ENCODE data around the gene SNED1.

Gene SNED1

GRCh38 chr2:241110089-241110606, 111.7 kb downstream of the SNED1 start:
- no peaks in the 10 kb centered on the region for H3K4me1 ChIP-seq (ENCODE audit: control insufficient read depth, insufficient read depth, low read length)
- H3K4me2 ChIP-seq (ENCODE audit: low read length), result no peak overlapping the region
- H3K9me3 ChIP-seq (replicated peaks; ENCODE audit: low read length), result no peaks in the 10 kb centered on the region
- H3K36me3 ChIP-seq (ENCODE audit: insufficient read depth, low read length), result peaks cover 4% of the 10 kb centered on the region
- H3K9ac ChIP-seq (ENCODE audit: low read depth, low read length), result no peak overlapping the region
- H3K27me3 ChIP-seq (ENCODE audit: control insufficient read depth, insufficient read depth, low read length), result no peaks in the 10 kb centered on the region
- no peak overlapping the region for H3K4me3 ChIP-seq (ENCODE audit: low read length)

GRCh38 chr2:241110607-241111439, 112.4 kb downstream of the SNED1 start:
- Histone ChIP-seq H3K9me3 (replicated peaks; ENCODE audit: low read length) (no peaks in the 10 kb centered on the region), H3K4me1 (ENCODE audit: control insufficient read depth, insufficient read depth, low read length) (no peaks in the 10 kb centered on the region), H3K27me3 (ENCODE audit: control insufficient read depth, insufficient read depth, low read length) (no peaks in the 10 kb centered on the region), H3K36me3 (ENCODE audit: insufficient read depth, low read length) (peaks cover 5% of the 10 kb centered on the region), H3K4me2 (ENCODE audit: low read length) (no peak overlapping the region), H3K9ac (ENCODE audit: low read depth, low read length) (no peak overlapping the region), H3K4me3 (ENCODE audit: low read length) (no peak overlapping the region)

- no peaks in the 10 kb centered on the region for H3K4me1 ChIP-seq (ENCODE audit: control insufficient read depth, insufficient read depth, low read length)
- no peaks in the 10 kb centered on the region for H3K27me3 ChIP-seq (ENCODE audit: control insufficient read depth, insufficient read depth, low read length)
- H3K36me3 ChIP-seq (ENCODE audit: insufficient read depth, low read length), result peaks cover 5% of the 10 kb centered on the region
- H3K9me3 ChIP-seq (replicated peaks; ENCODE audit: low read length), result no peaks in the 10 kb centered on the region
- no peak overlapping the region for H3K4me2 ChIP-seq (ENCODE audit: low read length)
- no peak overlapping the region for H3K4me3 ChIP-seq (ENCODE audit: low read length)
- H3K9ac ChIP-seq (ENCODE audit: low read depth, low read length), result no peak overlapping the region
These were observed 113.0 kb downstream of the SNED1 start for GRCh38 chr2:241111440-241111805.

- no peaks in the 10 kb centered on the region for H3K9me3 ChIP-seq (replicated peaks; ENCODE audit: low read length)
- no peaks in the 10 kb centered on the region for H3K27me3 ChIP-seq (ENCODE audit: control insufficient read depth, insufficient read depth, low read length)
- no peak overlapping the region for H3K9ac ChIP-seq (ENCODE audit: low read depth, low read length)
- H3K4me2 ChIP-seq (ENCODE audit: low read length), result no peak overlapping the region
- no peaks in the 10 kb centered on the region for H3K4me1 ChIP-seq (ENCODE audit: control insufficient read depth, insufficient read depth, low read length)
- no peak overlapping the region for H3K4me3 ChIP-seq (ENCODE audit: low read length)
- peaks cover 5% of the 10 kb centered on the region for H3K36me3 ChIP-seq (ENCODE audit: insufficient read depth, low read length)
These were observed 113.6 kb downstream of the SNED1 start for GRCh38 chr2:241112046-241112445.

- no peak overlapping the region for H3K9ac ChIP-seq (ENCODE audit: low read depth, low read length)
- peaks cover 5% of the 10 kb centered on the region for H3K36me3 ChIP-seq (ENCODE audit: insufficient read depth, low read length)
- H3K9me3 ChIP-seq (replicated peaks; ENCODE audit: low read length), result no peaks in the 10 kb centered on the region
- H3K4me1 ChIP-seq (ENCODE audit: control insufficient read depth, insufficient read depth, low read length), result no peaks in the 10 kb centered on the region
- H3K27me3 ChIP-seq (ENCODE audit: control insufficient read depth, insufficient read depth, low read length), result no peaks in the 10 kb centered on the region
- H3K4me2 ChIP-seq (ENCODE audit: low read length), result no peak overlapping the region
- no peak overlapping the region for H3K4me3 ChIP-seq (ENCODE audit: low read length)
These were observed 114.2 kb downstream of the SNED1 start for GRCh38 chr2:241112592-241112991.

- Histone ChIP-seq H3K4me1 (ENCODE audit: control insufficient read depth, insufficient read depth, low read length) (no peaks in the 10 kb centered on the region), H3K4me3 (ENCODE audit: low read length) (no peak overlapping the region), H3K9ac (ENCODE audit: low read depth, low read length) (no peak overlapping the region), H3K27me3 (ENCODE audit: control insufficient read depth, insufficient read depth, low read length) (no peaks in the 10 kb centered on the region), H3K36me3 (ENCODE audit: insufficient read depth, low read length) (peaks cover 5% of the 10 kb centered on the region), H3K4me2 (ENCODE audit: low read length) (no peak overlapping the region), H3K9me3 (replicated peaks; ENCODE audit: low read length) (no peaks in the 10 kb centered on the region)
These were observed 116.4 kb downstream of the SNED1 start for GRCh38 chr2:241114836-241115235.

- Histone ChIP-seq H3K4me2 (ENCODE audit: low read length) (no peak overlapping the region), H3K9ac (ENCODE audit: low read depth, low read length) (no peak overlapping the region), H3K4me1 (ENCODE audit: control insufficient read depth, insufficient read depth, low read length) (no peaks in the 10 kb centered on the region), H3K9me3 (replicated peaks; ENCODE audit: low read length) (no peaks in the 10 kb centered on the region), H3K36me3 (ENCODE audit: insufficient read depth, low read length) (peaks cover 5% of the 10 kb centered on the region), H3K4me3 (ENCODE audit: low read length) (no peak overlapping the region), H3K27me3 (ENCODE audit: control insufficient read depth, insufficient read depth, low read length) (no peaks in the 10 kb centered on the region)
These were observed 116.9 kb downstream of the SNED1 start for GRCh38 chr2:241115361-241115760.

- H3K4me2 ChIP-seq (ENCODE audit: low read length), result no peak overlapping the region
- H3K27me3 ChIP-seq (ENCODE audit: control insufficient read depth, insufficient read depth, low read length), result no peaks in the 10 kb centered on the region
- H3K9ac ChIP-seq (ENCODE audit: low read depth, low read length), result no peak overlapping the region
- H3K4me3 ChIP-seq (ENCODE audit: low read length), result no peak overlapping the region
- no peaks in the 10 kb centered on the region for H3K4me1 ChIP-seq (ENCODE audit: control insufficient read depth, insufficient read depth, low read length)
- peaks cover 5% of the 10 kb centered on the region for H3K36me3 ChIP-seq (ENCODE audit: insufficient read depth, low read length)
- no peaks in the 10 kb centered on the region for H3K9me3 ChIP-seq (replicated peaks; ENCODE audit: low read length)
These were observed 118.5 kb downstream of the SNED1 start for GRCh38 chr2:241116606-241117560.

GRCh38 chr2:241118737-241119505, 120.5 kb downstream of the SNED1 start:
- Histone ChIP-seq H3K9me3 (replicated peaks; ENCODE audit: low read length) (no peaks in the 10 kb centered on the region), H3K4me1 (ENCODE audit: control insufficient read depth, insufficient read depth, low read length) (no peaks in the 10 kb centered on the region), H3K36me3 (ENCODE audit: insufficient read depth, low read length) (peaks cover 5% of the 10 kb centered on the region), H3K27me3 (ENCODE audit: control insufficient read depth, insufficient read depth, low read length) (no peaks in the 10 kb centered on the region), H3K4me2 (ENCODE audit: low read length) (no peak overlapping the region), H3K4me3 (ENCODE audit: low read length) (no peak overlapping the region), H3K9ac (ENCODE audit: low read depth, low read length) (no peak overlapping the region)

- no peak overlapping the region for H3K9ac ChIP-seq (ENCODE audit: low read depth, low read length)
- H3K27me3 ChIP-seq (ENCODE audit: control insufficient read depth, insufficient read depth, low read length), result no peaks in the 10 kb centered on the region
- H3K4me2 ChIP-seq (ENCODE audit: low read length), result no peak overlapping the region
- H3K36me3 ChIP-seq (ENCODE audit: insufficient read depth, low read length), result no peaks in the 10 kb centered on the region
- H3K4me3 ChIP-seq (ENCODE audit: low read length), result no peak overlapping the region
- H3K4me1 ChIP-seq (ENCODE audit: control insufficient read depth, insufficient read depth, low read length), result no peaks in the 10 kb centered on the region
- H3K9me3 ChIP-seq (replicated peaks; ENCODE audit: low read length), result no peaks in the 10 kb centered on the region
These were observed 122.0 kb downstream of the SNED1 start for GRCh38 chr2:241120440-241120839.

GRCh38 chr2:241121008-241121407, 122.6 kb downstream of the SNED1 start:
- Histone ChIP-seq H3K4me1 (ENCODE audit: control insufficient read depth, insufficient read depth, low read length) (no peaks in the 10 kb centered on the region), H3K4me3 (ENCODE audit: low read length) (no peak overlapping the region), H3K27me3 (ENCODE audit: control insufficient read depth, insufficient read depth, low read length) (no peaks in the 10 kb centered on the region), H3K9me3 (replicated peaks; ENCODE audit: low read length) (no peaks in the 10 kb centered on the region), H3K9ac (ENCODE audit: low read depth, low read length) (no peak overlapping the region), H3K4me2 (ENCODE audit: low read length) (no peak overlapping the region), H3K36me3 (ENCODE audit: insufficient read depth, low read length) (no peaks in the 10 kb centered on the region)

Measured in skeletal muscle satellite cell (primary cell).